HG03457 (cell line): ENCODE data around the gene CRYBG1.
"Not testable (repeated sequence)": the region's sequence is repeated elsewhere in the genome, so short reads cannot be mapped to it uniquely, and the experiment has no call there.

Experiments used
- ATAC-seq: cut with Tn5 transposase; IDR thresholded peaks from one replicate; pipeline ENCODE4 v1.9.1; 2021; ENCODE audit warnings: moderate number of reproducible peaks; ENCODE audit not compliant: unreplicated experiment

CRYBG1 gene

GRCh38 chr6:106372838-106373501, 12.5 kb downstream of the CRYBG1 start:
- ATAC-seq: no peak

GRCh38 chr6:106373502-106374239, 13.2 kb downstream of the CRYBG1 start:
- no peak for ATAC-seq

GRCh38 chr6:106377061-106377540, 16.6 kb downstream of the CRYBG1 start:
- no peak for ATAC-seq

GRCh38 chr6:106379951-106380350, 19.4 kb downstream of the CRYBG1 start:
- no peak for ATAC-seq

GRCh38 chr6:106380407-106380806, 19.9 kb downstream of the CRYBG1 start:
- no peak for ATAC-seq

GRCh38 chr6:106381223-106381622, 20.7 kb downstream of the CRYBG1 start:
- no peak for ATAC-seq

- ATAC-seq: no peak
Observed at GRCh38 chr6:106381881-106382280, 21.4 kb downstream of the CRYBG1 start.

- ATAC-seq: no peak
Observed at GRCh38 chr6:106383573-106383972, 23.1 kb downstream of the CRYBG1 start.

GRCh38 chr6:106385530-106385929, 25.0 kb downstream of the CRYBG1 start:
- no peak for ATAC-seq

GRCh38 chr6:106387875-106388274, 27.4 kb downstream of the CRYBG1 start:
- ATAC-seq: no peak

- no peak for ATAC-seq
Observed at GRCh38 chr6:106390088-106390487, 29.6 kb downstream of the CRYBG1 start.

- ATAC-seq: no peak
Observed at GRCh38 chr6:106396426-106397220, 36.1 kb downstream of the CRYBG1 start.

GRCh38 chr6:106397431-106397830, 36.9 kb downstream of the CRYBG1 start:
- ATAC-seq: no peak

- ATAC-seq: no peak
Observed at GRCh38 chr6:106398621-106399020, 38.1 kb downstream of the CRYBG1 start.

- ATAC-seq: not testable (repeated sequence)
Observed at GRCh38 chr6:106405044-106405443, 44.5 kb downstream of the CRYBG1 start.

GRCh38 chr6:106411056-106411455, 50.5 kb downstream of the CRYBG1 start:
- no peak for ATAC-seq

- ATAC-seq: no peak
Observed at GRCh38 chr6:106411643-106412200, 51.2 kb downstream of the CRYBG1 start.

- no peak for ATAC-seq
Observed at GRCh38 chr6:106413016-106413415, 52.5 kb downstream of the CRYBG1 start.

- no peak for ATAC-seq
Observed at GRCh38 chr6:106413722-106414121, 53.2 kb downstream of the CRYBG1 start.

- no peak for ATAC-seq
Observed at GRCh38 chr6:106415921-106416320, 55.4 kb downstream of the CRYBG1 start.

GRCh38 chr6:106417572-106418147, 57.1 kb downstream of the CRYBG1 start:
- no peak for ATAC-seq
